Caco-2 (cell line): ENCODE data around the gene HHLA2. TPM values are rescaled to one million over a fixed set of nuclear protein-coding genes. Genes with fewer than 3 reads are reported as not detected.

ENCODE experiments used
- BruUV-seq: library from RNA; stranded (reverse); fragments of 400-500 nt; replicated peaks from 2 replicates; lab custom pipeline; 2021; lab: Mats Ljungman, UMichigan
- CTCF ChIA-PET: fragments of 300-600 bp; sonication (Branson Sonifier 250); formaldehyde crosslinking; loops from one replicate; lab custom pipeline; 2022; ENCODE audit warnings: antibody characterized with exemption; lab: Charles Lee
- POLR2A ChIA-PET: fragments of 300-600 bp; sonication (Branson Sonifier 250); formaldehyde crosslinking; loops from one replicate; lab custom pipeline; 2022; ENCODE audit warnings: antibody characterized with exemption; lab: Charles Lee
- DNase-seq, 2 experiments: peaks; one replicate each; pipeline versions ENCODE4 v3.0.0 to v3.0.0-alpha.2; 2020 to 2022
- H3K27me3 ChIP-seq: replicated peaks from 2 replicates; pipeline ENCODE4 v1.6.0; 2011; ENCODE audit warnings: low read length; ENCODE audit not compliant: control insufficient read depth, insufficient read depth
- H3K36me3 ChIP-seq: 2 replicates; pipeline ENCODE4 v1.5.1; 2011; ENCODE audit warnings: low read length; ENCODE audit not compliant: control insufficient read depth, insufficient read depth
- H3K4me1 ChIP-seq: fragments of 250-450 bp; sonication (Bioruptor Pico); 2 replicates; pipeline ENCODE4 v1.5.1; 2020; ENCODE audit warnings: mild to moderate bottlenecking
- H3K4me3 ChIP-seq: 2 replicates; pipeline ENCODE4 v1.5.1; 2011; ENCODE audit warnings: low read depth, mild to moderate bottlenecking, control low read depth, low read length
- H3K9me3 ChIP-seq: fragments of 250-450 bp; sonication (Bioruptor Pico); 2 replicates; pipeline ENCODE4 v1.5.1; 2020; ENCODE audit warnings: mild to moderate bottlenecking, moderate library complexity
- H3K27ac Mint-ChIP-seq: one replicate; pipeline ENCODE4 v1.8.0; 2022; ENCODE audit warnings: mixed read lengths; ENCODE audit not compliant: unreplicated experiment
- H3K27me3 Mint-ChIP-seq: one replicate; pipeline ENCODE4 v1.8.0; 2022; ENCODE audit warnings: mixed read lengths; ENCODE audit not compliant: insufficient read depth, unreplicated experiment
- H3K36me3 Mint-ChIP-seq: one replicate; pipeline ENCODE4 v1.8.0; 2022; ENCODE audit warnings: mild to moderate bottlenecking, mixed read lengths; ENCODE audit not compliant: insufficient read depth, unreplicated experiment
- H3K4me1 Mint-ChIP-seq: one replicate; pipeline ENCODE4 v1.8.0; 2022; ENCODE audit warnings: low read depth, mixed read lengths; ENCODE audit not compliant: unreplicated experiment
- H3K4me3 Mint-ChIP-seq: one replicate; pipeline ENCODE4 v1.8.0; 2022; ENCODE audit warnings: mild to moderate bottlenecking, moderate library complexity, mixed read lengths; ENCODE audit not compliant: unreplicated experiment
- H3K9me3 Mint-ChIP-seq: one replicate; pipeline ENCODE4 v1.8.0; 2022; ENCODE audit warnings: mixed read lengths; ENCODE audit not compliant: unreplicated experiment
- intact Hi-C: fragments of 100-400 bp; cut with micrococcal nuclease; formaldehyde crosslinking; loops from one replicate; pipeline ENCODE4 v1.10.0; 2022; ENCODE audit not compliant: unreplicated experiment
- total RNA-seq: library from RNA; stranded (reverse); gene quantifications from 2 replicates; pipeline ENCODE4 v1.2.3, GENCODE V29; 2022
- TF ChIP-seq, protein P1 (sequence below), 2 experiments: fragments of 200-600 bp in 1 of 2; IDR thresholded peaks; 1 replicate in 1 of 2; 2 replicates in 1 of 2; pipeline versions ENCODE4 v1.5.1 to v1.8.0; 2011 to 2022; ENCODE audit warnings: antibody characterized with exemption in 1 of 2, control low read depth in 1 of 2, inconsistent platforms in 1 of 2, low read depth in 1 of 2, low read length in 1 of 2, mild to moderate bottlenecking in 1 of 2, moderate library complexity in 1 of 2; ENCODE audit not compliant: insufficient read depth in 1 of 2, severe bottlenecking in 1 of 2, unreplicated experiment in 1 of 2

Gene HHLA2
- total RNA-seq, 1 experiment from 2014 or later, result 0.50 TPM

DNA sequence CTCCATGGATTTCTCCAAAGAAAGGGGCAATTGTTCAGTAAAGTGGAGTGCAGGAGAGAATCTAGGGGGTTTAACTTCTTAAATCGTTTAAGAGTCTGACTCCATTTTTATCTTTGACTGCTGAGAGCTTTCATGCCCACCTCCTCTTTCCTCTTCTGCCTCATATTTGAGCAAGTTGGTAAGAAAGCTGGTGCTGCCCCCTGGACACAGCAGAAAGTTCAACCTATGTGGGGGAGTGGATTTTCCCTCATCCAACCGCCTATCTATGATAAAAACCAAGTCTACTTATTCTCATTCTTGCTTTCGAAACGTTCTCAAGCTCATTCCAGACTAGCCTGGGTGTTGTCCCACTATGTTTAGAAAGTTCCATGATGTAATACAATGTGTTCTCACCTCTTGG, 26.0 kb downstream of the HHLA2 start:
- no TSS peak for BruUV-seq
- no peaks in the 10 kb centered on the region for H3K9me3 ChIP-seq
- peaks cover 14% of the 10 kb centered on the region for H3K4me1 ChIP-seq
- Mint-ChIP-seq H3K4me1 (peaks cover 12% of the 10 kb centered on the region), H3K9me3 (peaks cover 5% of the 10 kb centered on the region), H3K27me3 (no peaks in the 10 kb centered on the region), H3K4me3 (no peak overlapping the region), H3K27ac (no peak overlapping the region), H3K36me3 (no peaks in the 10 kb centered on the region)
- no peaks in the 10 kb centered on the region for H3K36me3 ChIP-seq
- no peak overlapping the region for H3K4me3 ChIP-seq
- POLR2A ChIA-PET, result no interaction called here
- TF ChIP-seq, protein P1, sequence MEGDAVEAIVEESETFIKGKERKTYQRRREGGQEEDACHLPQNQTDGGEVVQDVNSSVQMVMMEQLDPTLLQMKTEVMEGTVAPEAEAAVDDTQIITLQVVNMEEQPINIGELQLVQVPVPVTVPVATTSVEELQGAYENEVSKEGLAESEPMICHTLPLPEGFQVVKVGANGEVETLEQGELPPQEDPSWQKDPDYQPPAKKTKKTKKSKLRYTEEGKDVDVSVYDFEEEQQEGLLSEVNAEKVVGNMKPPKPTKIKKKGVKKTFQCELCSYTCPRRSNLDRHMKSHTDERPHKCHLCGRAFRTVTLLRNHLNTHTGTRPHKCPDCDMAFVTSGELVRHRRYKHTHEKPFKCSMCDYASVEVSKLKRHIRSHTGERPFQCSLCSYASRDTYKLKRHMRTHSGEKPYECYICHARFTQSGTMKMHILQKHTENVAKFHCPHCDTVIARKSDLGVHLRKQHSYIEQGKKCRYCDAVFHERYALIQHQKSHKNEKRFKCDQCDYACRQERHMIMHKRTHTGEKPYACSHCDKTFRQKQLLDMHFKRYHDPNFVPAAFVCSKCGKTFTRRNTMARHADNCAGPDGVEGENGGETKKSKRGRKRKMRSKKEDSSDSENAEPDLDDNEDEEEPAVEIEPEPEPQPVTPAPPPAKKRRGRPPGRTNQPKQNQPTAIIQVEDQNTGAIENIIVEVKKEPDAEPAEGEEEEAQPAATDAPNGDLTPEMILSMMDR (IDR thresholded peaks at IDR 0.05; ENCODE audit: insufficient read depth in 1 of 2, low read depth in 1 of 2, low read length in 1 of 2, severe bottlenecking in 1 of 2, unreplicated experiment in 1 of 2), result peak in 1 of 2 experiments; percentile 19
- CTCF ChIA-PET, result interaction anchor here (1.0 kb wide), 1 partner anchor 169 kb away, joined by 3 read pairs; no protein-coding TSS in a partner anchor
- DNase-seq, result no peak
- intact Hi-C loops, result loop anchor here (1.0 kb wide), 1 partner anchor 169 kb away; no protein-coding TSS in a partner anchor
- no peaks in the 10 kb centered on the region for H3K27me3 ChIP-seq

- Histone ChIP-seq H3K27me3 (no peaks in the 10 kb centered on the region), H3K36me3 (no peaks in the 10 kb centered on the region), H3K9me3 (no peaks in the 10 kb centered on the region), H3K4me1 (peaks cover 3% of the 10 kb centered on the region; the same call in 1 of the 2 replicates), H3K4me3 (no peak overlapping the region)
- H3K27me3 Mint-ChIP-seq, result no peaks in the 10 kb centered on the region
- DNase-seq, result no peak
- H3K36me3 Mint-ChIP-seq, result no peaks in the 10 kb centered on the region
- POLR2A ChIA-PET, result no interaction called here
- TF ChIP-seq, protein P1 (IDR thresholded peaks at IDR 0.05; ENCODE audit: insufficient read depth in 1 of 2, low read depth in 1 of 2, low read length in 1 of 2, severe bottlenecking in 1 of 2, unreplicated experiment in 1 of 2), result no peak
- intact Hi-C loops, result no loop called here
- H3K4me1 Mint-ChIP-seq, result peaks cover 4% of the 10 kb centered on the region
- H3K9me3 Mint-ChIP-seq, result peaks cover 9% of the 10 kb centered on the region
- CTCF ChIA-PET, result no interaction called here
- no peak overlapping the region for H3K27ac Mint-ChIP-seq
- H3K4me3 Mint-ChIP-seq, result no peak overlapping the region
- no TSS peak for BruUV-seq
These were observed 27.8 kb downstream of the HHLA2 start for GRCh38 chr3:108324177-108324576.

GRCh38 chr3:108327168-108327567, 30.8 kb downstream of the HHLA2 start:
- Mint-ChIP-seq H3K9me3 (peaks cover 9% of the 10 kb centered on the region), H3K27me3 (no peaks in the 10 kb centered on the region), H3K4me1 (no peaks in the 10 kb centered on the region), H3K27ac (no peak overlapping the region), H3K4me3 (no peak overlapping the region), H3K36me3 (no peaks in the 10 kb centered on the region)
- POLR2A ChIA-PET, result no interaction called here
- H3K4me3 ChIP-seq, result no peak overlapping the region
- BruUV-seq, result no TSS peak
- no peaks in the 10 kb centered on the region for H3K4me1 ChIP-seq
- H3K27me3 ChIP-seq, result no peaks in the 10 kb centered on the region
- intact Hi-C loops, result no loop called here
- H3K9me3 ChIP-seq, result no peaks in the 10 kb centered on the region
- no peak for DNase-seq
- no peaks in the 10 kb centered on the region for H3K36me3 ChIP-seq
- CTCF ChIA-PET, result no interaction called here
- TF ChIP-seq, protein P1 (IDR thresholded peaks at IDR 0.05; ENCODE audit: insufficient read depth in 1 of 2, low read depth in 1 of 2, low read length in 1 of 2, severe bottlenecking in 1 of 2, unreplicated experiment in 1 of 2), result no peak
